ENCODE results near the gene PCDHB12.
"Not testable (repeated sequence)": the region's sequence is repeated elsewhere in the genome, so short reads cannot be mapped to it uniquely, and the experiment has no call there.

Gene PCDHB12

DNA sequence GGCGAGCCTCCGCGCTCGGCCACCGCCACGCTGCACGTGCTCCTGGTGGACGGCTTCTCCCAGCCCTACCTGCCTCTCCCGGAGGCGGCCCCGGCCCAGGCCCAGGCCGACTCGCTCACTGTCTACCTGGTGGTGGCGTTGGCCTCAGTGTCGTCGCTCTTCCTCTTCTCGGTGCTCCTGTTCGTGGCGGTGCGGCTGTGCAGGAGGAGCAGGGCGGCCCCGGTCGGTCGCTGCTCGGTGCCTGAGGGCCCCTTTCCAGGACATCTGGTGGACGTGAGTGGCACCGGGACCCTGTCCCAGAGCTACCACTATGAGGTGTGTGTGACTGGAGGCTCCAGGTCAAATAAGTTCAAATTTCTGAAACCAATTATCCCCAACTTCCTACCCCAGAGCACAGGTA, 2.3 kb downstream of the PCDHB12 start:
- not testable (repeated sequence) for H3K4me1 ChIP-seq (ENCODE audit: control insufficient read depth, insufficient read depth, low read length, poor library complexity, severe bottlenecking)

DNA sequence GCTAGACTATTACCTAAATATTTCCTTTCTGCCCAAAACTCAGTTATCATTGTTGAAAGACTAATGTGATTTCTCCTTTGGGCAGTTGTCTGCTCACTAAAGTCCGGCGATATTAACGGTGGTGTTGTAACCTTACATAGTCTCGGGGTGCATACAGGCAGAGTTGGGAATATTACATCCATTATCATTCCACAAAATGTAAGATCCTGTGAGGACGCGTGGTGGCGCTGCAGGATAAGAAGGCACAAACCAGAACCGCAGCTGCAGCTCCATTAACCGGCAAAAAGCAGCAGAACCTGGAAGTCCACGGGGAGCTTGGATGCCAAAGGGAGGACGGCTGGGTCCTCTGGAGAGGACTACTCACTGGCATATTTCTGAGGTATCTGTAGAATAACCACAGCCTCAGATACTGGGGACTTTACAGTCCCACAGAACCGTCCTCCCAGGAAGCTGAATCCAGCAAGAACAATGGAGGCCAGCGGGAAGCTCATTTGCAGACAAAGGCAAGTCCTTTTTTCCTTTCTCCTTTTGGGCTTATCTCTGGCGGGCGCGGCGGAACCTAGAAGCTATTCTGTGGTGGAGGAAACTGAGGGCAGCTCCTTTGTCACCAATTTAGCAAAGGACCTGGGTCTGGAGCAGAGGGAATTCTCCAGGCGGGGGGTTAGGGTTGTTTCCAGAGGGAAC, 5.3 kb downstream of the PCDHB12 start, which contains the start of gene PCDHB13:
TSS of gene PCDHB13 (plus strand) at position 264 of the 684 bp plus-strand sequence. CDS start at position 469, 205 bp downstream.
- not testable (repeated sequence) for H3K27ac ChIP-seq (ENCODE audit: low read depth, low read length, severe bottlenecking); H3K4me3 ChIP-seq (ENCODE audit: extremely low read depth, insufficient read depth, low read length, poor library complexity, severe bottlenecking); H3K36me3 ChIP-seq (ENCODE audit: control insufficient read depth, insufficient read depth, low read length); H3K9me3 ChIP-seq (ENCODE audit: control insufficient read depth, low read length); H3K4me1 ChIP-seq (ENCODE audit: control insufficient read depth, insufficient read depth, low read length, poor library complexity, severe bottlenecking)
- WGBS, 2 experiments (ENCODE audit: insufficient coverage in 2 of 2): 63% methylated on average over 2 of the region's 18 CpGs; no CpG with 5 or more reads in 1 of the 2 experiments

More for the DNA sequence above, 2.3 kb downstream of the PCDHB12 start:
- not testable (repeated sequence) for H3K36me3 ChIP-seq (ENCODE audit: control insufficient read depth, insufficient read depth, low read length); H3K27ac ChIP-seq (ENCODE audit: low read depth, low read length, severe bottlenecking); H3K4me3 ChIP-seq (ENCODE audit: extremely low read depth, insufficient read depth, low read length, poor library complexity, severe bottlenecking); H3K9me3 ChIP-seq (ENCODE audit: control insufficient read depth, low read length)
- 93 to 97% methylated on average over 12 to 13 of the region's 27 CpGs for WGBS, 2 experiments (ENCODE audit: insufficient coverage in 2 of 2)

DNA sequence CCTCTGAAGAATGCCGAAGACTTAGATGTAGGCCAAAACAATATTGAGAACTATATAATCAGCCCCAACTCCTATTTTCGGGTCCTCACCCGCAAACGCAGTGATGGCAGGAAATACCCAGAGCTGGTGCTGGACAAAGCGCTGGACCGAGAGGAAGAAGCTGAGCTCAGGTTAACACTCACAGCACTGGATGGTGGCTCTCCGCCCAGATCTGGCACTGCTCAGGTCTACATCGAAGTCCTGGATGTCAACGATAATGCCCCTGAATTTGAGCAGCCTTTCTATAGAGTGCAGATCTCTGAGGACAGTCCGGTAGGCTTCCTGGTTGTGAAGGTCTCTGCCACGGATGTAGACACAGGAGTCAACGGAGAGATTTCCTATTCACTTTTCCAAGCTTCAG, 6.1 kb downstream of the PCDHB12 start:
- not testable (repeated sequence) for H3K36me3 ChIP-seq (ENCODE audit: control insufficient read depth, insufficient read depth, low read length); H3K4me1 ChIP-seq (ENCODE audit: control insufficient read depth, insufficient read depth, low read length, poor library complexity, severe bottlenecking); H3K9me3 ChIP-seq (ENCODE audit: control insufficient read depth, low read length); H3K27ac ChIP-seq (ENCODE audit: low read depth, low read length, severe bottlenecking); H3K4me3 ChIP-seq (ENCODE audit: extremely low read depth, insufficient read depth, low read length, poor library complexity, severe bottlenecking)
- WGBS, 2 experiments (ENCODE audit: insufficient coverage in 2 of 2): 89 to 93% methylated on average over 6 of the region's 12 CpGs

DNA sequence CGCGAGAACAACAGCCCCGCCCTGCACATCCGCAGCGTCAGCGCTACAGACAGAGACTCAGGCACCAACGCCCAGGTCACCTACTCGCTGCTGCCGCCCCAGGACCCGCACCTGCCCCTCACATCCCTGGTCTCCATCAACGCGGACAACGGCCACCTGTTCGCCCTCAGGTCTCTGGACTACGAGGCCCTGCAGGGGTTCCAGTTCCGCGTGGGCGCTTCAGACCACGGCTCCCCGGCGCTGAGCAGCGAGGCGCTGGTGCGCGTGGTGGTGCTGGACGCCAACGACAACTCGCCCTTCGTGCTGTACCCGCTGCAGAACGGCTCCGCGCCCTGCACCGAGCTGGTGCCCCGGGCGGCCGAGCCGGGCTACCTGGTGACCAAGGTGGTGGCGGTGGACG, 7.0 kb downstream of the PCDHB12 start:
- 92 to 96% methylated on average over 13 to 25 of the region's 40 CpGs for WGBS, 2 experiments (ENCODE audit: insufficient coverage in 2 of 2)
- H3K36me3 ChIP-seq (ENCODE audit: control insufficient read depth, insufficient read depth, low read length); H3K9me3 ChIP-seq (ENCODE audit: control insufficient read depth, low read length); H3K4me1 ChIP-seq (ENCODE audit: control insufficient read depth, insufficient read depth, low read length, poor library complexity, severe bottlenecking); H3K27ac ChIP-seq (ENCODE audit: low read depth, low read length, severe bottlenecking); H3K4me3 ChIP-seq (ENCODE audit: extremely low read depth, insufficient read depth, low read length, poor library complexity, severe bottlenecking): not testable (repeated sequence)

DNA sequence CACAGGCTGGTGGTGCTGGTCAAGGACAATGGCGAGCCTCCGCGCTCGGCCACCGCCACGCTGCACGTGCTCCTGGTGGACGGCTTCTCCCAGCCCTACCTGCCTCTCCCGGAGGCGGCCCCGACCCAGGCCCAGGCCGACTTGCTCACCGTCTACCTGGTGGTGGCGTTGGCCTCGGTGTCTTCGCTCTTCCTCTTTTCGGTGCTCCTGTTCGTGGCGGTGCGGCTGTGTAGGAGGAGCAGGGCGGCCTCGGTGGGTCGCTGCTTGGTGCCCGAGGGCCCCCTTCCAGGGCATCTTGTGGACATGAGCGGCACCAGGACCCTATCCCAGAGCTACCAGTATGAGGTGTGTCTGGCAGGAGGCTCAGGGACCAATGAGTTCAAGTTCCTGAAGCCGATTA, 7.5 kb downstream of the PCDHB12 start:
- 80 to 97% methylated on average over 3 to 7 of the region's 26 CpGs for WGBS, 2 experiments (ENCODE audit: insufficient coverage in 2 of 2)
- H3K4me3 ChIP-seq (ENCODE audit: extremely low read depth, insufficient read depth, low read length, poor library complexity, severe bottlenecking); H3K4me1 ChIP-seq (ENCODE audit: control insufficient read depth, insufficient read depth, low read length, poor library complexity, severe bottlenecking); H3K9me3 ChIP-seq (ENCODE audit: control insufficient read depth, low read length); H3K27ac ChIP-seq (ENCODE audit: low read depth, low read length, severe bottlenecking); H3K36me3 ChIP-seq (ENCODE audit: control insufficient read depth, insufficient read depth, low read length): not testable (repeated sequence)

DNA sequence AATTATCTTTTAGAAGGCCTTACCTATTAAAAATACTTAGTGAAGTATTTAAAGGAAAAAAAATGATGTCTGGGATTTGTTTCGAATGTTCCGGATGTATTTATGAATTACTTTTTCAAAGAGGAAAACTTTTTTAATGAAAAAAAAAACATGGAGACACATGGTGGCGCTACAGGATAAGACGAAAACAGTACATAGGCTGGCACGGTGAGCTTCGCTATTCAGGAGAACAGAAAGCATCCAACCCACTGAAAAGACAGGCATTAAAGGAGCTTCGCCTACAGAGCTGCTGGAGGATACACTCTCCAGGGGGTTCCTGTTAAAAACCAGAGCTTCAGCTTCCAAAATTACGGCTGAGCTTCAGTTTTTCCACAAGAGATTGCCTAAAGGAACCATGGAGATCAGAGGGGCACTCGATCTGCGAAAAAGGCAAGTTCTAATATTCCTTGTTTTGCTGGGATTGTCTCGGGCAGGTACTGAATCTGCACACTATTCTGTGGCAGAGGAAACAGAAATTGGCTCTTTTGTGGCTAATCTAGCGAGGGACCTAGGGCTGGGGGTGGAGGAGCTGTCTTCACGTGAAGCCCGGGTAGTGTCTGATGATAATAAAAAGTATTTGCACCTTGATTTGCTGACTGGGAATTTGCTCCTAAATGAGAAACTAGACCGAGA, 14.7 kb downstream of the PCDHB12 start, which contains the start of gene PCDHB14:
TSS of gene PCDHB14 (plus strand) at position 232 of the 672 bp plus-strand sequence. CDS start at position 395, 163 bp downstream.
- H3K27ac ChIP-seq (ENCODE audit: low read depth, low read length, severe bottlenecking): no peak within 1 kb of the TSS
- H3K36me3 ChIP-seq (ENCODE audit: control insufficient read depth, insufficient read depth, low read length): no peaks in the 10 kb centered on the region
- H3K4me1 ChIP-seq (ENCODE audit: control insufficient read depth, insufficient read depth, low read length, poor library complexity, severe bottlenecking): no peaks in the 10 kb centered on the region
- 52 to 56% methylated on average over 13 to 15 of the region's 15 CpGs for WGBS, 2 experiments (ENCODE audit: insufficient coverage in 2 of 2)
- H3K4me3 ChIP-seq (ENCODE audit: extremely low read depth, insufficient read depth, low read length, poor library complexity, severe bottlenecking): no peak within 1 kb of the TSS
- peaks cover 9% of the 10 kb centered on the region for H3K9me3 ChIP-seq (ENCODE audit: control insufficient read depth, low read length)

DNA sequence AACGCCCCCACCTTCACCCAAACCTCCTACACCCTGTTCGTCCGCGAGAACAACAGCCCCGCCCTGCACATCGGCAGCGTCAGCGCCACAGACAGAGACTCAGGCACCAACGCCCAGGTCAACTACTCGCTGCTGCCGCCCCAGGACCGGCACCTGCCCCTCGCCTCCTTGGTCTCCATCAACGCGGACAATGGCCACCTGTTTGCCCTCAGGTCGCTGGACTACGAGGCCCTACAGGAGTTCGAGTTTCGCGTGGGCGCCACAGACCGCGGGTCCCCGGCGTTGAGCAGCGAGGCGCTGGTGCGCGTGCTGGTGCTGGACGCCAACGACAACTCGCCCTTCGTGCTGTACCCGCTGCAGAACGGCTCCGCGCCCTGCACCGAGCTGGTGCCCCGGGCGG, 16.3 kb downstream of the PCDHB12 start:
- not testable (repeated sequence) for H3K9me3 ChIP-seq (ENCODE audit: control insufficient read depth, low read length); H3K4me3 ChIP-seq (ENCODE audit: extremely low read depth, insufficient read depth, low read length, poor library complexity, severe bottlenecking); H3K36me3 ChIP-seq (ENCODE audit: control insufficient read depth, insufficient read depth, low read length); H3K4me1 ChIP-seq (ENCODE audit: control insufficient read depth, insufficient read depth, low read length, poor library complexity, severe bottlenecking); H3K27ac ChIP-seq (ENCODE audit: low read depth, low read length, severe bottlenecking)
- WGBS, 2 experiments (ENCODE audit: insufficient coverage in 2 of 2): 93 to 96% methylated on average over 11 to 20 of the region's 40 CpGs

DNA sequence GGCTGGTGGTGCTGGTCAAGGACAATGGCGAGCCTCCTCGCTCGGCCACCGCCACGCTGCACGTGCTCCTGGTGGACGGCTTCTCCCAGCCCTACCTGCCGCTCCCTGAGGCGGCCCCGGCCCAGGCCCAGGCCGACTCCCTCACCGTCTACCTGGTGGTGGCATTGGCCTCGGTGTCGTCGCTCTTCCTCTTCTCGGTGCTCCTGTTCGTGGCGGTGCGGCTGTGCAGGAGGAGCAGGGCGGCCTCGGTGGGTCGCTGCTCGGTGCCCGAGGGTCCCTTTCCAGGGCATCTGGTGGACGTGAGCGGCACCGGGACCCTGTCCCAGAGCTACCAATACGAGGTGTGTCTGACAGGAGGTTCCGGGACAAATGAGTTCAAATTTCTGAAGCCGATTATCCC, 16.9 kb downstream of the PCDHB12 start:
- H3K27ac ChIP-seq (ENCODE audit: low read depth, low read length, severe bottlenecking); H3K4me3 ChIP-seq (ENCODE audit: extremely low read depth, insufficient read depth, low read length, poor library complexity, severe bottlenecking); H3K9me3 ChIP-seq (ENCODE audit: control insufficient read depth, low read length); H3K36me3 ChIP-seq (ENCODE audit: control insufficient read depth, insufficient read depth, low read length); H3K4me1 ChIP-seq (ENCODE audit: control insufficient read depth, insufficient read depth, low read length, poor library complexity, severe bottlenecking): not testable (repeated sequence)
- WGBS, 2 experiments (ENCODE audit: insufficient coverage in 2 of 2): 94 to 96% methylated on average over 9 to 21 of the region's 30 CpGs

DNA sequence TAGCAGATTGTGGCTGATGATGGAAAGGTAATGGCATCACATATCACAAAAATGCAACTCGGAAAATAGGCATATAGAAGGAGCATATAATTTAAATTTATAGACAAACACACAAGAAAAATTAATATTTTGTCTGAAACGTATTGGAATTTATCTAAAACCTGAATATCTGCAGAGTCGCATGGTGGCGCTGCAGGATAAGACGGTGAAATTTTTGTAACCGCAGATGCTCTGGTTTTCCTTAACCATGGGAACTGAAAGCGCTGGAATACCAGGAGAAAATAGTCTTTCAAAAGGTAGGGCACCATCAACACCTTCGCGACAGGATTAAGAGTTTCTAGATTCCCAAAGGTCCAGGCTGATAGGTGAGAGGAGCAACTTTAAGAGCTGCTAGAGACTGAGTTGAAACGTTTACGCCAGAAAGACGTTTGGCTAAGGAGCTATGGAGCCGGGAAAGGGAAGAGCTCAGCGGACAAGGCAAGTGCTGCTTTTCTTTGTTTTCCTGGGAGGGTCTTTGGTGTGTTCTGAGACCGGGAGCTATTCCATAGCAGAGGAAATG, 25.7 kb downstream of the PCDHB12 start:
- no peak overlapping the region for H3K27ac ChIP-seq (ENCODE audit: low read depth, low read length, severe bottlenecking)
- H3K9me3 ChIP-seq (ENCODE audit: control insufficient read depth, low read length): peaks cover 26% of the 10 kb centered on the region
- no peaks in the 10 kb centered on the region for H3K4me1 ChIP-seq (ENCODE audit: control insufficient read depth, insufficient read depth, low read length, poor library complexity, severe bottlenecking)
- 88% methylated on average over 13 to 14 of the region's 15 CpGs for WGBS, 2 experiments (ENCODE audit: insufficient coverage in 2 of 2)
- no peaks in the 10 kb centered on the region for H3K36me3 ChIP-seq (ENCODE audit: control insufficient read depth, insufficient read depth, low read length)
- H3K4me3 ChIP-seq (ENCODE audit: extremely low read depth, insufficient read depth, low read length, poor library complexity, severe bottlenecking): no peak overlapping the region

DNA sequence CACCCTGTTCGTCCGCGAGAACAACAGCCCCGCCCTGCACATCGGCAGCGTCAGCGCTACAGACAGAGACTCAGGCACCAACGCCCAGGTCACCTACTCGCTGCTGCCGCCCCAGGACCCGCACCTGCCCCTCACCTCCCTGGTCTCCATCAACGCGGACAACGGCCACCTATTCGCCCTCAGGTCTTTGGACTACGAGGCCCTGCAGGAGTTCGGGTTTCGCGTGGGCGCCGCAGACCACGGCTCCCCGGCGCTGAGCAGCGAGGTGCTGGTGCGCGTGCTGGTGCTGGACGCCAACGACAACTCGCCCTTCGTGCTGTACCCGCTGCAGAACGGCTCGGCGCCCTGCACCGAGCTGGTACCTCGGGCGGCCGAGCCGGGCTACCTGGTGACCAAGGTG, 27.4 kb downstream of the PCDHB12 start:
- H3K4me3 ChIP-seq (ENCODE audit: extremely low read depth, insufficient read depth, low read length, poor library complexity, severe bottlenecking); H3K36me3 ChIP-seq (ENCODE audit: control insufficient read depth, insufficient read depth, low read length); H3K27ac ChIP-seq (ENCODE audit: low read depth, low read length, severe bottlenecking); H3K4me1 ChIP-seq (ENCODE audit: control insufficient read depth, insufficient read depth, low read length, poor library complexity, severe bottlenecking): not testable (repeated sequence)
- H3K9me3 ChIP-seq (ENCODE audit: control insufficient read depth, low read length): peaks cover 38% of the 10 kb centered on the region
- 96 to 97% methylated on average over 18 to 27 of the region's 40 CpGs for WGBS, 2 experiments (ENCODE audit: insufficient coverage in 2 of 2)
